Dermis blood vessel endothelial cell (primary cell): ENCODE data around the gene LMBR1L. TPM values are rescaled to one million over a fixed set of nuclear protein-coding genes. Genes with fewer than 3 reads are reported as not detected.
"Not testable (repeated sequence)": the region's sequence is repeated elsewhere in the genome, so short reads cannot be mapped to it uniquely, and the experiment has no call there.

ENCODE experiments used
- DNase-seq: peaks from one replicate; pipeline ENCODE4 v3.0.0; 2010
- total RNA-seq: library from RNA; depleted of rRNA; stranded (reverse); fragments of >200 nt; gene quantifications from 2 replicates; pipeline ENCODE4 v1.2.3, GENCODE V29; 2014

LMBR1L gene
- total RNA-seq, result 101 and 122 TPM in 2 replicates

- DNase-seq, result peak; percentile 99
Measured at GRCh38 chr12:49110464-49111155, at the start of gene LMBR1L. LMBR1L (minus strand) TSS chr12:49110847; CDS start chr12:49110555, 292 bp downstream.

GRCh38 chr12:49160399-49160798, 49.8 kb upstream of the LMBR1L start:
- DNase-seq, result no peak

GRCh38 chr12:49154221-49154620, 43.6 kb upstream of the LMBR1L start:
- no peak for DNase-seq

GRCh38 chr12:49147384-49147783, 36.7 kb upstream of the LMBR1L start:
- no peak for DNase-seq

- DNase-seq, result no peak
Measured at GRCh38 chr12:49146406-49146805, 35.8 kb upstream of the LMBR1L start.

- no peak for DNase-seq
Measured at GRCh38 chr12:49144384-49144783, 33.7 kb upstream of the LMBR1L start.

GRCh38 chr12:49138999-49139398, 28.4 kb upstream of the LMBR1L start:
- DNase-seq, result no peak

GRCh38 chr12:49138587-49138986, 27.9 kb upstream of the LMBR1L start:
- no peak for DNase-seq

- DNase-seq, result no peak
Measured at GRCh38 chr12:49137476-49137875, 26.8 kb upstream of the LMBR1L start.

GRCh38 chr12:49136997-49137396, 26.4 kb upstream of the LMBR1L start:
- not testable (repeated sequence) for DNase-seq

- DNase-seq, result no peak
Measured at GRCh38 chr12:49133590-49133989, 22.9 kb upstream of the LMBR1L start.

- no peak for DNase-seq
Measured at GRCh38 chr12:49133014-49133413, 22.4 kb upstream of the LMBR1L start.

- DNase-seq, result peak; percentile 30
Measured at GRCh38 chr12:49131894-49132461, 21.3 kb upstream of the LMBR1L start.

- DNase-seq, result peak; percentile 92
Measured at GRCh38 chr12:49131051-49131893, 20.6 kb upstream of the LMBR1L start, which contains the start of gene TUBA1B. TUBA1B (minus strand) TSS chr12:49131395; CDS start chr12:49131300, 95 bp downstream.

GRCh38 chr12:49130151-49131050, 19.8 kb upstream of the LMBR1L start:
- DNase-seq, result peak; percentile 97

GRCh38 chr12:49129332-49130150, 18.9 kb upstream of the LMBR1L start:
- peak; percentile 11 for DNase-seq

GRCh38 chr12:49127971-49128370, 17.3 kb upstream of the LMBR1L start:
- DNase-seq, result not testable (repeated sequence)

- DNase-seq, result no peak
Measured at GRCh38 chr12:49126852-49127763, 16.5 kb upstream of the LMBR1L start.

- DNase-seq, result peak; percentile 84
Measured at GRCh38 chr12:49121047-49121696, 10.5 kb upstream of the LMBR1L start.

- peak; percentile 20 for DNase-seq
Measured at GRCh38 chr12:49111206-49111605, 559 bp upstream of the LMBR1L start.
